Measurements from ENCODE around the gene IL1B.
A peak's percentile ranks its signal among the peaks of the same experiment; 100 is the strongest.

The IL1B gene

GRCh38 chr2:112836695-112837117, at the start of gene IL1B:
Gene IL1B (minus strand): TSS chr2:112836779. CDS start chr2:112836229, 550 bp downstream.
- DNase-seq: no peak

- no peak for DNase-seq
Observed at GRCh38 chr2:112886291-112886690, 49.7 kb upstream of the IL1B start.

GRCh38 chr2:112885506-112885902, 48.9 kb upstream of the IL1B start:
- DNase-seq: no peak

- peak in 12 of 51 donors; percentile 3 to 38 (median 12) for DNase-seq
Observed at GRCh38 chr2:112884869-112885505, 48.4 kb upstream of the IL1B start.

GRCh38 chr2:112883669-112884068, 47.1 kb upstream of the IL1B start:
- no peak for DNase-seq

GRCh38 chr2:112881217-112881985, 44.8 kb upstream of the IL1B start:
- DNase-seq: peak in 22 of 51 donors; percentile 3 to 66 (median 24)

- peak in 1 of 51 donors; percentile 23 for DNase-seq
Observed at GRCh38 chr2:112880696-112881095, 44.1 kb upstream of the IL1B start.

- DNase-seq: no peak
Observed at GRCh38 chr2:112880091-112880531, 43.5 kb upstream of the IL1B start.

GRCh38 chr2:112879491-112880041, 43.0 kb upstream of the IL1B start:
- DNase-seq: no peak

GRCh38 chr2:112877423-112877822, 40.8 kb upstream of the IL1B start:
- no peak for DNase-seq

- no peak for DNase-seq
Observed at GRCh38 chr2:112876971-112877361, 40.4 kb upstream of the IL1B start.

- no peak for DNase-seq
Observed at GRCh38 chr2:112876257-112876970, 39.8 kb upstream of the IL1B start.

GRCh38 chr2:112870841-112871835, 34.6 kb upstream of the IL1B start:
- peak in 1 of 51 donors; percentile 25 for DNase-seq

- no peak for DNase-seq
Observed at GRCh38 chr2:112869258-112869842, 32.8 kb upstream of the IL1B start.

- DNase-seq: no peak
Observed at GRCh38 chr2:112867701-112868631, 31.4 kb upstream of the IL1B start.

- no peak for DNase-seq
Observed at GRCh38 chr2:112866128-112866835, 29.7 kb upstream of the IL1B start.

GRCh38 chr2:112864072-112864471, 27.5 kb upstream of the IL1B start:
- no peak for DNase-seq

Data from hypothalamus (tissue), 51 donors.